ENCODE results near the gene IFITM1. TPM values are rescaled to one million over a fixed set of nuclear protein-coding genes. Genes with fewer than 3 reads are reported as not detected.
"Not testable (repeated sequence)": the region's sequence is repeated elsewhere in the genome, so short reads cannot be mapped to it uniquely, and the experiment has no call there.

Gene IFITM1
- polyA plus RNA-seq, 1 experiment = 660 TPM

- DNase-seq (ENCODE audit: low read depth) = no peak
- no peak for TF ChIP-seq CTCF (IDR thresholded peaks at IDR 0.05; ENCODE audit: insufficient read depth, low read depth, low read length)
- H3K27me3 ChIP-seq (ENCODE audit: control insufficient read depth, insufficient read depth, low read length) = no peaks in the 10 kb centered on the region
- peak overlapping the region; percentile 47 for H3K4me3 ChIP-seq (ENCODE audit: low read depth, low read length)
- CTCF ChIA-PET = interaction anchor here (0.7 to 2.2 kb wide), 10 partner anchors 8 to 81 kb away, joined by 3 to 12 read pairs (median 4); partner anchors contain the start of gene IFITM2
- POLR2A ChIA-PET = no interaction called here
- H3K36me3 ChIP-seq (ENCODE audit: control insufficient read depth, insufficient read depth, low read length) = 0 out of 2 replicates have a peak, but pooled peaks cover 2% of the 10 kb centered on the region
Measured at GRCh38 chr11:316031-316701, 2.3 kb downstream of the IFITM1 start.

GRCh38 chr11:316891-317301, 3.1 kb downstream of the IFITM1 start:
- no peak for DNase-seq (ENCODE audit: low read depth)
- no peak for TF ChIP-seq CTCF (IDR thresholded peaks at IDR 0.05; ENCODE audit: insufficient read depth, low read depth, low read length)
- H3K36me3 ChIP-seq (ENCODE audit: control insufficient read depth, insufficient read depth, low read length) = 0 out of 2 replicates have a peak, but pooled peaks cover 2% of the 10 kb centered on the region
- ChIA-PET CTCF (interaction anchor here (0.6 to 2.2 kb wide), 9 partner anchors 9 to 110 kb away, joined by 3 to 12 read pairs (median 5); partner anchors contain the start of gene IFITM2), POLR2A (interaction anchor here (1.1 kb wide), 1 partner anchor 39 kb away, joined by 7 read pairs; no protein-coding TSS in a partner anchor)
- H3K27me3 ChIP-seq (ENCODE audit: control insufficient read depth, insufficient read depth, low read length) = no peaks in the 10 kb centered on the region
- H3K4me3 ChIP-seq (ENCODE audit: low read depth, low read length) = peak overlapping the region; percentile 47

GRCh38 chr11:317668-318404, 4.0 kb downstream of the IFITM1 start:
- not testable (repeated sequence) for H3K36me3 ChIP-seq (ENCODE audit: control insufficient read depth, insufficient read depth, low read length); DNase-seq (ENCODE audit: low read depth); H3K4me3 ChIP-seq (ENCODE audit: low read depth, low read length); H3K27me3 ChIP-seq (ENCODE audit: control insufficient read depth, insufficient read depth, low read length)
- CTCF ChIA-PET = interaction anchor here (1.3 to 1.9 kb wide), 7 partner anchors 9 to 46 kb away, joined by 3 to 10 read pairs (median 5); partner anchors contain the start of gene IFITM2
- POLR2A ChIA-PET = interaction anchor here (0.7 to 1.1 kb wide), 2 partner anchors 22 to 38 kb away, joined by 3 to 7 read pairs; no protein-coding TSS in a partner anchor

GRCh38 chr11:318405-319120, 4.7 kb downstream of the IFITM1 start:
- H3K36me3 ChIP-seq (ENCODE audit: control insufficient read depth, insufficient read depth, low read length); DNase-seq (ENCODE audit: low read depth); POLR2A ChIA-PET; H3K27me3 ChIP-seq (ENCODE audit: control insufficient read depth, insufficient read depth, low read length): not testable (repeated sequence)
- CTCF ChIA-PET = interaction anchor here (0.9 to 1.9 kb wide), 3 partner anchors 8 to 46 kb away, joined by 3 to 5 read pairs (median 5); no protein-coding TSS in a partner anchor
- peak overlapping the region; percentile 58 for H3K4me3 ChIP-seq (ENCODE audit: low read depth, low read length)

- peak overlapping the region; percentile 58 for H3K4me3 ChIP-seq (ENCODE audit: low read depth, low read length)
- POLR2A ChIA-PET; H3K36me3 ChIP-seq (ENCODE audit: control insufficient read depth, insufficient read depth, low read length); DNase-seq (ENCODE audit: low read depth); H3K27me3 ChIP-seq (ENCODE audit: control insufficient read depth, insufficient read depth, low read length): not testable (repeated sequence)
- CTCF ChIA-PET = interaction anchor here (0.6 to 0.9 kb wide), 3 partner anchors 10 to 46 kb away, joined by 3 to 4 read pairs (median 3); no protein-coding TSS in a partner anchor
Measured at GRCh38 chr11:319121-319887, 5.5 kb downstream of the IFITM1 start.

GRCh38 chr11:319888-320273, 6.0 kb downstream of the IFITM1 start:
- H3K36me3 ChIP-seq (ENCODE audit: control insufficient read depth, insufficient read depth, low read length); DNase-seq (ENCODE audit: low read depth); POLR2A ChIA-PET; H3K27me3 ChIP-seq (ENCODE audit: control insufficient read depth, insufficient read depth, low read length): not testable (repeated sequence)
- peak overlapping the region; percentile 58 for H3K4me3 ChIP-seq (ENCODE audit: low read depth, low read length)
- CTCF ChIA-PET = interaction anchor here (0.8 kb wide), 1 partner anchor 45 kb away, joined by 3 read pairs; no protein-coding TSS in a partner anchor

Measured in BJ (cell line).